SK-N-SH (cell line): ENCODE measurements around the gene KASH5. TPM values are rescaled to one million over a fixed set of nuclear protein-coding genes. Genes with fewer than 3 reads are reported as not detected.
A peak's percentile ranks its signal among the peaks of the same experiment; 100 is the strongest.

ENCODE experiments used
- CTCF ChIA-PET: fragments of 300-600, 350-600 bp; formaldehyde crosslinking; extraction: SDS; loops from one replicate; lab custom pipeline; 2021; lab: Yijun Ruan, JAX
- POLR2A ChIA-PET: fragments of 350-600 bp; sonication (Branson Sonifier 250); formaldehyde crosslinking; extraction: SDS; loops from one replicate; lab custom pipeline; 2020; ENCODE audit warnings: antibody characterized with exemption, inconsistent platforms; lab: Yijun Ruan, JAX
- DNase-seq: peaks from one replicate; pipeline ENCODE4 v3.0.0; 2012
- H2AFZ ChIP-seq: fragments of 200-600 bp; sonication (generic); 2 replicates; pipeline ENCODE4 v1.8.1; 2016; ENCODE audit warnings: antibody characterized with exemption, mild to moderate bottlenecking, low read depth
- H3F3A ChIP-seq: fragments of 200-600 bp; sonication (generic); replicated peaks from 2 replicates; pipeline ENCODE3; 2016; ENCODE audit warnings: antibody characterized with exemption, mild to moderate bottlenecking; ENCODE audit not compliant: insufficient read depth
- H3K27ac ChIP-seq, 2 experiments: fragments of 200-500 bp in 1 of 2; fragments of 200-600 bp in 1 of 2; sonication (Bioruptor generic) in 1 of 2; sonication (generic), shearing (Covaris generic) in 1 of 2; 2 replicates each; pipeline versions ENCODE4 v1.5.1 to v1.6.1; 2014 to 2016; ENCODE audit warnings: low read depth in 2 of 2, inconsistent platforms in 1 of 2, low read length in 1 of 2, mild to moderate bottlenecking in 1 of 2, mixed read lengths in 1 of 2
- H3K27me3 ChIP-seq: fragments of 200-600 bp; sonication (generic), shearing (Covaris generic); 2 replicates; pipeline ENCODE4 v1.6.1; 2016; ENCODE audit warnings: mixed run types; ENCODE audit not compliant: insufficient read depth
- H3K36me3 ChIP-seq, 2 experiments: fragments of 200-500 bp in 1 of 2; fragments of 200-600 bp in 1 of 2; sonication (Bioruptor generic) in 1 of 2; sonication (generic) in 1 of 2; replicated peaks in 1 of 2; 2 replicates each; pipeline versions ENCODE3 to v1.5.1; 2014 to 2016; ENCODE audit warnings: low read length in 1 of 2, mild to moderate bottlenecking in 1 of 2; ENCODE audit not compliant: insufficient read depth in 2 of 2, control insufficient read depth in 1 of 2
- H3K4me1 ChIP-seq, 2 experiments: fragments of 200-500 bp in 1 of 2; fragments of 200-600 bp in 1 of 2; sonication (Bioruptor generic) in 1 of 2; sonication (generic), shearing (Covaris generic) in 1 of 2; 2 replicates each; pipeline versions ENCODE4 v1.5.1 to v1.6.1; 2014 to 2016; ENCODE audit warnings: low read depth in 1 of 2, low read length in 1 of 2, mixed run types in 1 of 2; ENCODE audit not compliant: insufficient read depth in 2 of 2, control insufficient read depth in 1 of 2
- H3K4me2 ChIP-seq: fragments of 200-600 bp; sonication (generic), shearing (Covaris generic); 2 replicates; pipeline ENCODE4 v1.6.1; 2017; ENCODE audit warnings: mixed run types
- H3K4me3 ChIP-seq, 2 experiments: fragments of 200-500 bp in 1 of 2; fragments of 200-600 bp in 1 of 2; sonication (Bioruptor generic) in 1 of 2; sonication (generic), shearing (Covaris generic) in 1 of 2; 2 replicates each; pipeline versions ENCODE4 v1.5.1 to v1.8.1; 2014 to 2016; ENCODE audit warnings: low read depth in 2 of 2, inconsistent platforms in 1 of 2, low read length in 1 of 2, mild to moderate bottlenecking in 1 of 2, mixed read lengths in 1 of 2, moderate library complexity in 1 of 2
- H3K79me2 ChIP-seq: fragments of 200-600 bp; sonication (generic); 2 replicates; pipeline ENCODE4 v1.8.1; 2017; ENCODE audit warnings: mild to moderate bottlenecking; ENCODE audit not compliant: insufficient read depth
- H3K9ac ChIP-seq: fragments of 200-600 bp; sonication (generic); 2 replicates; pipeline ENCODE4 v1.6.1; 2017; ENCODE audit warnings: mixed run types
- H3K9me2 ChIP-seq: fragments of 200-600 bp; sonication (generic); 2 replicates; pipeline ENCODE4 v1.6.1; 2017; ENCODE audit warnings: mixed run types
- H3K9me3 ChIP-seq: fragments of 200-600 bp; sonication (generic); 2 replicates; pipeline ENCODE4 v1.6.1; 2017; ENCODE audit warnings: mixed run types, mild to moderate bottlenecking, moderate library complexity
- H4K20me1 ChIP-seq: fragments of 200-600 bp; sonication (generic); 2 replicates; pipeline ENCODE4 v1.6.1; 2017; ENCODE audit warnings: mild to moderate bottlenecking, mixed run types; ENCODE audit not compliant: insufficient read depth
- CHD2 ChIP-seq: fragments of 150-350 bp; IDR thresholded peaks from 2 replicates; pipeline ENCODE4 v1.6.1; 2018; ENCODE audit warnings: low read length; ENCODE audit not compliant: partially characterized antibody
- ELF1 ChIP-seq: IDR thresholded peaks from 2 replicates; pipeline ENCODE4 v1.4.0; 2012
- EP300 ChIP-seq, 2 experiments: IDR thresholded peaks; 2 replicates each; pipeline versions ENCODE4 v1.4.0 to v1.6.1; 2012; ENCODE audit warnings: borderline replicate concordance in 1 of 2, low read depth in 1 of 2, low read length in 1 of 2
- EZH2phosphoT487 ChIP-seq: fragments of 200-600 bp; sonication (generic); IDR thresholded peaks from 2 replicates; pipeline ENCODE4 v1.6.1; 2017; ENCODE audit warnings: low read depth, mixed run types, mild to moderate bottlenecking, antibody characterized with exemption, moderate library complexity, borderline replicate concordance
- FOSL2 ChIP-seq: IDR thresholded peaks from 2 replicates; pipeline ENCODE4 v1.4.0; 2012; ENCODE audit warnings: low read depth, mild to moderate bottlenecking, moderate library complexity, borderline replicate concordance
- FOXJ3 ChIP-seq: sonication (generic); formaldehyde crosslinking; IDR thresholded peaks from 2 replicates; pipeline ENCODE4 v1.5.1; 2020; ENCODE audit warnings: mild to moderate bottlenecking, missing genetic modification reagents
- GATA2 ChIP-seq: sonication (generic); formaldehyde crosslinking; IDR thresholded peaks from 2 replicates; pipeline ENCODE4 v1.5.0; 2020; ENCODE audit warnings: mild to moderate bottlenecking, missing genetic modification reagents
- IRF3 ChIP-seq: fragments of 150-350 bp; IDR thresholded peaks from 2 replicates; pipeline ENCODE4 v1.6.1; 2016; ENCODE audit warnings: mild to moderate bottlenecking, low read depth, low read length
- NRF1 ChIP-seq: IDR thresholded peaks from 2 replicates; pipeline ENCODE4 v1.6.1; 2012; ENCODE audit warnings: low read depth, mild to moderate bottlenecking, low read length
- POLR2AphosphoS5 ChIP-seq: IDR thresholded peaks from 2 replicates; pipeline ENCODE4 v1.6.1; 2012; ENCODE audit warnings: low read depth, low read length
- RAD21 ChIP-seq: IDR thresholded peaks from 2 replicates; pipeline ENCODE4 v1.6.1; 2012; ENCODE audit warnings: mild to moderate bottlenecking, low read length
- RXRA ChIP-seq: IDR thresholded peaks from 2 replicates; pipeline ENCODE4 v1.4.0; 2012; ENCODE audit warnings: low read depth, mild to moderate bottlenecking, borderline replicate concordance
- SMC3 ChIP-seq: IDR thresholded peaks from 2 replicates; pipeline ENCODE4 v1.6.1; 2012; ENCODE audit warnings: low read depth, low read length, improper control_type of control experiment
- TCF12 ChIP-seq: IDR thresholded peaks from 2 replicates; pipeline ENCODE4 v1.4.0; 2012
- TEAD4 ChIP-seq: IDR thresholded peaks from 2 replicates; pipeline ENCODE4 v1.4.0; 2012; ENCODE audit warnings: mild to moderate bottlenecking, borderline replicate concordance; ENCODE audit not compliant: insufficient read depth
- WGBS: methylation state at CpG from one replicate; pipeline ENCODE4 v1.1.6; 2017; ENCODE audit warnings: low lambda C conversion rate; 5-methylcytosine and 5-hydroxymethylcytosine counted together
- polyA plus RNA-seq, 3 experiments: library from polyadenylated mRNA; depleted of rRNA; stranded (reverse); fragments of >200 nt; gene quantifications; 2 replicates each; pipeline ENCODE4 v1.2.3, GENCODE V29; 2012
- TF ChIP-seq, protein P1 (sequence below): IDR thresholded peaks from 2 replicates; pipeline ENCODE4 v1.4.0; 2012; ENCODE audit warnings: low read depth, borderline replicate concordance
- TF ChIP-seq, protein P2 (sequence below): IDR thresholded peaks from 2 replicates; pipeline ENCODE4; 2012
- TF ChIP-seq, protein P3 (sequence below): fragments of 150-350 bp; IDR thresholded peaks from 2 replicates; pipeline ENCODE4 v1.6.1; 2017; ENCODE audit warnings: antibody characterized with exemption, low read length, low read depth, borderline replicate concordance

KASH5 gene
- polyA plus RNA-seq, 1 of the 3 experiments (the other 2 are of a cell fraction): 0.20 TPM

GRCh38 chr19:49411681-49412326 lies 23.8 kb downstream of the KASH5 start:
- no peak overlapping the region for H3K4me3 ChIP-seq
- POLR2A ChIA-PET: no interaction called here
- H3K79me2 ChIP-seq: no peaks in the 10 kb centered on the region
- peaks cover 0 to 12% of the 10 kb centered on the region in 2 experiments; a peak in 1 of 4 replicates for H3K4me1 ChIP-seq
- TF ChIP-seq POLR2AphosphoS5: no peak
- TF ChIP-seq NRF1: no peak
- TF ChIP-seq, protein P1, sequence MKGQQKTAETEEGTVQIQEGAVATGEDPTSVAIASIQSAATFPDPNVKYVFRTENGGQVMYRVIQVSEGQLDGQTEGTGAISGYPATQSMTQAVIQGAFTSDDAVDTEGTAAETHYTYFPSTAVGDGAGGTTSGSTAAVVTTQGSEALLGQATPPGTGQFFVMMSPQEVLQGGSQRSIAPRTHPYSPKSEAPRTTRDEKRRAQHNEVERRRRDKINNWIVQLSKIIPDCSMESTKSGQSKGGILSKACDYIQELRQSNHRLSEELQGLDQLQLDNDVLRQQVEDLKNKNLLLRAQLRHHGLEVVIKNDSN: no peak
- TF ChIP-seq FOSL2: no peak
- no peak for TF ChIP-seq RXRA
- TF ChIP-seq TCF12: no peak
- TF ChIP-seq RAD21: no peak
- no peak for TF ChIP-seq SMC3
- TF ChIP-seq ELF1: no peak
- TF ChIP-seq, protein P2, sequence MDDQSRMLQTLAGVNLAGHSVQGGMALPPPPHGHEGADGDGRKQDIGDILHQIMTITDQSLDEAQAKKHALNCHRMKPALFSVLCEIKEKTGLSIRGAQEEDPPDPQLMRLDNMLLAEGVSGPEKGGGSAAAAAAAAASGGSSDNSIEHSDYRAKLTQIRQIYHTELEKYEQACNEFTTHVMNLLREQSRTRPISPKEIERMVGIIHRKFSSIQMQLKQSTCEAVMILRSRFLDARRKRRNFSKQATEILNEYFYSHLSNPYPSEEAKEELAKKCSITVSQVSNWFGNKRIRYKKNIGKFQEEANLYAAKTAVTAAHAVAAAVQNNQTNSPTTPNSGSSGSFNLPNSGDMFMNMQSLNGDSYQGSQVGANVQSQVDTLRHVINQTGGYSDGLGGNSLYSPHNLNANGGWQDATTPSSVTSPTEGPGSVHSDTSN: no peak
- no peak for TF ChIP-seq EP300 (IDR thresholded peaks at IDR 0.05; ENCODE audit: borderline replicate concordance in 1 of 2, low read depth in 1 of 2, low read length in 1 of 2)
- TF ChIP-seq GATA2 (CRISPR knock-in tag): no peak
- H2AFZ ChIP-seq: no peak overlapping the region
- WGBS: 68% methylated on average over 3 of the region's 3 CpGs
- H3K9me2 ChIP-seq: no peaks in the 10 kb centered on the region
- no peak overlapping the region for H3K9ac ChIP-seq
- H3K36me3 ChIP-seq: no peaks in the 10 kb centered on the region
- CTCF ChIA-PET: interaction anchor here (1.4 to 17.5 kb wide), 3 partner anchors 20 to 31 kb away, joined by 4 to 108 read pairs (median 14); no protein-coding TSS in a partner anchor
- H3K27me3 ChIP-seq: peaks cover 6% of the 10 kb centered on the region
- no peak overlapping the region for H3K4me2 ChIP-seq
- no peak for DNase-seq
- H3F3A ChIP-seq: no peaks in the 10 kb centered on the region
- no peaks in the 10 kb centered on the region for H4K20me1 ChIP-seq
- H3K27ac ChIP-seq: no peak overlapping the region
- no peaks in the 10 kb centered on the region for H3K9me3 ChIP-seq

DNA sequence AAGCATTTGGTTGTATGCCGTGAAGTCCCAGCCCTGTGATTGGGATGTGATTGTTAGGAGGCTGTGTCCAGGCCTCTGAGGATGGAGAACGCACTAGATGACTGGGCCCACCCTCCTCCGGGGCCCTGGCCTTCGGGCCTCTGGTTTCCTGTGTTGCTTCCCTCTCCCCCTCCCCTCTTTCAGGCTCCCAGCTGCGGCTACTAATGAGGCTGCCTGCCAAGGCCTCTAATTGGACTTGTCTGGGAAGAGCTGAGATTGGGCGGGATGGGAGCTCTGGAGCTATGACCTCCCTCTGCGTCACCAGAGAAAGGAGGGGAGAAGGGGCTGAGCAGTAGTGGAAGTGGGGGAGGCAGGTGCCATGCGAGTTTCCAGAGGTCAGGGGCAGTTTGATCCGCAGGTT lies 25.3 kb downstream of the KASH5 start:
- no peak overlapping the region for H3K9ac ChIP-seq
- no peak overlapping the region; a peak in 1 of 4 replicates for H3K27ac ChIP-seq
- peaks cover 0 to 12% of the 10 kb centered on the region in 2 experiments; a peak in 1 of 4 replicates for H3K4me1 ChIP-seq
- no peaks in the 10 kb centered on the region for H3K9me2 ChIP-seq
- H2AFZ ChIP-seq: no peak overlapping the region
- no peaks in the 10 kb centered on the region for H3K36me3 ChIP-seq
- DNase-seq: peak; percentile 74
- CTCF ChIA-PET: interaction anchor here (0.7 to 17.5 kb wide), 4 partner anchors 16 to 30 kb away, joined by 3 to 108 read pairs (median 4); no protein-coding TSS in a partner anchor
- no peaks in the 10 kb centered on the region for H3K79me2 ChIP-seq
- H3F3A ChIP-seq: no peaks in the 10 kb centered on the region
- H4K20me1 ChIP-seq: no peaks in the 10 kb centered on the region
- no peaks in the 10 kb centered on the region for H3K9me3 ChIP-seq
- peaks cover 21% of the 10 kb centered on the region for H3K27me3 ChIP-seq
- 59% methylated on average over 8 of the region's 9 CpGs for WGBS
- TF ChIP-seq NRF1 (no peak), GATA2 (CRISPR knock-in tag) (no peak), CHD2 (no peak), FOXJ3 (CRISPR knock-in tag) (no peak), TEAD4 (no peak), IRF3 (no peak), EZH2phosphoT487 (no peak)
- TF ChIP-seq, protein P3, sequence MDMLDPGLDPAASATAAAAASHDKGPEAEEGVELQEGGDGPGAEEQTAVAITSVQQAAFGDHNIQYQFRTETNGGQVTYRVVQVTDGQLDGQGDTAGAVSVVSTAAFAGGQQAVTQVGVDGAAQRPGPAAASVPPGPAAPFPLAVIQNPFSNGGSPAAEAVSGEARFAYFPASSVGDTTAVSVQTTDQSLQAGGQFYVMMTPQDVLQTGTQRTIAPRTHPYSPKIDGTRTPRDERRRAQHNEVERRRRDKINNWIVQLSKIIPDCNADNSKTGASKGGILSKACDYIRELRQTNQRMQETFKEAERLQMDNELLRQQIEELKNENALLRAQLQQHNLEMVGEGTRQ: no peak
- TF ChIP-seq, protein P2: no peak
- no peak overlapping the region for H3K4me3 ChIP-seq
- no peak overlapping the region for H3K4me2 ChIP-seq
- POLR2A ChIA-PET: no interaction called here
